NCI-H82 (cell line): ENCODE data around the gene ECHS1.
"Not testable (repeated sequence)": the region's sequence is repeated elsewhere in the genome, so short reads cannot be mapped to it uniquely, and the experiment has no call there.

Experiments used
- DNase-seq: peaks from one replicate; lab custom pipeline; 2025; lab: John Stamatoyannopoulos, UW

ECHS1 gene

GRCh38 chr10:133378251-133379096, 5.3 kb upstream of the ECHS1 start:
- DNase-seq: peak; percentile 49

- no peak for DNase-seq
Measured at GRCh38 chr10:133377818-133378250, 4.7 kb upstream of the ECHS1 start.

GRCh38 chr10:133377025-133377817, 4.1 kb upstream of the ECHS1 start:
- no peak for DNase-seq

GRCh38 chr10:133376183-133376582, 3.0 kb upstream of the ECHS1 start:
- not testable (repeated sequence) for DNase-seq

- DNase-seq: no peak
Measured at GRCh38 chr10:133375357-133376115, 2.4 kb upstream of the ECHS1 start.

GRCh38 chr10:133372507-133372906, 647 bp downstream of the ECHS1 start:
- DNase-seq: no peak

- DNase-seq: no peak
Measured at GRCh38 chr10:133370030-133370786, 2.9 kb downstream of the ECHS1 start.

- no peak for DNase-seq
Measured at GRCh38 chr10:133368153-133368552, 5.0 kb downstream of the ECHS1 start.

- DNase-seq: not testable (repeated sequence)
Measured at GRCh38 chr10:133367461-133367860, 5.7 kb downstream of the ECHS1 start.

GRCh38 chr10:133366751-133367150, 6.4 kb downstream of the ECHS1 start:
- DNase-seq: no peak

- DNase-seq: no peak
Measured at GRCh38 chr10:133366130-133366478, 7.0 kb downstream of the ECHS1 start.

GRCh38 chr10:133365461-133366129, 7.6 kb downstream of the ECHS1 start:
- DNase-seq: no peak

- DNase-seq: no peak
Measured at GRCh38 chr10:133364645-133365431, 8.3 kb downstream of the ECHS1 start.

GRCh38 chr10:133362846-133363245, 10.3 kb downstream of the ECHS1 start:
- DNase-seq: no peak

- DNase-seq: no peak
Measured at GRCh38 chr10:133361773-133362441, 11.2 kb downstream of the ECHS1 start.

- peak; percentile 69 for DNase-seq
Measured at GRCh38 chr10:133361227-133361626, 11.9 kb downstream of the ECHS1 start.

GRCh38 chr10:133359972-133360610, 13.1 kb downstream of the ECHS1 start:
- no peak for DNase-seq

GRCh38 chr10:133359554-133359971, 13.6 kb downstream of the ECHS1 start:
- DNase-seq: peak; percentile 56

- DNase-seq: no peak
Measured at GRCh38 chr10:133358925-133359310, 14.2 kb downstream of the ECHS1 start.
